HG03159 (cell line): ENCODE measurements around the gene SLC18B1.
"Not testable (repeated sequence)": the region's sequence is repeated elsewhere in the genome, so short reads cannot be mapped to it uniquely, and the experiment has no call there.

Experiments used
- ATAC-seq: cut with Tn5 transposase; IDR thresholded peaks from one replicate; pipeline ENCODE4 v1.9.1; 2021; ENCODE audit warnings: mild to moderate bottlenecking, moderate library complexity; ENCODE audit not compliant: unreplicated experiment

SLC18B1 gene

GRCh38 chr6:132800656-132801055 lies 2.2 kb upstream of the SLC18B1 start:
- no peak for ATAC-seq

- peak; percentile 83 for ATAC-seq
Measured at GRCh38 chr6:132798869-132799538, 567 bp upstream of the SLC18B1 start.

DNA sequence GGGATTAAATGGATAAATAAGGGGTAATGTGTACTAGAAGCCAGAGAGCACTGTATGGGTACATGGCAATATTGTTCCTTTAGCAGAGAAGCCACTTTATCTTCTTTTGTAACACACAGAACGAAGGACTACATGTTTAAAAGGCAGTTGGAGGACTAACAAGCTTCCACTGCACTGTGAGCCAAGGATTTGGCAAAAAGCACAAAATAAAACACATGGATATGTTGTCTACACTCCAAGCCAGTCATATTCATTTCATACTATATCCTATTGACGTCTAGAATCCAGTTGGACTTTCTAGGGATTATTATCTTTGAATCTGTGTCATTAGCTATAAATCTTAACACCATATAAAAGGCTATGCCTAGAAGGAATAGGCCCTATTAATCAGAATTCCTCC lies 3.0 kb downstream of the SLC18B1 start:
- no peak for ATAC-seq

DNA sequence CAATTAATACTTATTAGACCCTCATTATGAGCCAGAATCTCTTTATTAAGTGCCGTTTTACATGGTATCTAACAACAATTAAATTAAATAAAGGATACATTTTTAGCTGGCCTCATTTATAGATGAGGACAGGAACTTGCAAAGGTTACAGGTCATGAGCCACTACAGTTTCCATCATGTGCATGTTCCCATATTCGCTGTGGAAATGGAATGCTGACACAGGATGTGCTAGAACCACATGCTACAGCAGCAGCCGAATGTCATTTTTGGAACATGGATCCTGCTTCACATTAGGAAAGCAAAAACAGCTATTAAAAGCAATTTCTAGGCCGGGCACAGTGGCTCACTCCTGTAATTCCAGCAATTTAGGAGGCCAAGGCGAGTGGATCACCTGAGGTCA lies 5.9 kb downstream of the SLC18B1 start:
- no peak for ATAC-seq

DNA sequence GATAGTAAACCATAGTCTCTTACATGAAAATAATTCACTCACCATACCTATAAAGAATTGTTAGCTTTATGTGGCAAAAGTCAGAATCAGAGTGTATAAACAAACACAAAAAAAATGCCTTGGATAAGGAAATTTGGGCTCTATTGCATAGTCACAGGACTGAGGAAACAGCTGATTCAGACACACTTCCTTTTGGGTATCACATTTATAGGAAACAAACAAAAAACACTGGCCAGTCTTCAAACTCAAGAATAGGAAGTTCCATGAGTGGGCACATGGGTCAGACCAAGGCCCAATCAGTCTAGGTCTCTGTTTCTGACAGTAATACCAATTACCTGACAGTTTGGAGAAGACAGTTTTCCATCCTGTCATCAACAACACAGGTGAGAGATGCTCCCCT lies 8.0 kb downstream of the SLC18B1 start:
- no peak for ATAC-seq

GRCh38 chr6:132789396-132789776 lies 9.1 kb downstream of the SLC18B1 start:
- no peak for ATAC-seq

- ATAC-seq = no peak
Measured at GRCh38 chr6:132788658-132789395, 9.6 kb downstream of the SLC18B1 start.

- no peak for ATAC-seq
Measured at GRCh38 chr6:132785936-132786335, 12.5 kb downstream of the SLC18B1 start.

DNA sequence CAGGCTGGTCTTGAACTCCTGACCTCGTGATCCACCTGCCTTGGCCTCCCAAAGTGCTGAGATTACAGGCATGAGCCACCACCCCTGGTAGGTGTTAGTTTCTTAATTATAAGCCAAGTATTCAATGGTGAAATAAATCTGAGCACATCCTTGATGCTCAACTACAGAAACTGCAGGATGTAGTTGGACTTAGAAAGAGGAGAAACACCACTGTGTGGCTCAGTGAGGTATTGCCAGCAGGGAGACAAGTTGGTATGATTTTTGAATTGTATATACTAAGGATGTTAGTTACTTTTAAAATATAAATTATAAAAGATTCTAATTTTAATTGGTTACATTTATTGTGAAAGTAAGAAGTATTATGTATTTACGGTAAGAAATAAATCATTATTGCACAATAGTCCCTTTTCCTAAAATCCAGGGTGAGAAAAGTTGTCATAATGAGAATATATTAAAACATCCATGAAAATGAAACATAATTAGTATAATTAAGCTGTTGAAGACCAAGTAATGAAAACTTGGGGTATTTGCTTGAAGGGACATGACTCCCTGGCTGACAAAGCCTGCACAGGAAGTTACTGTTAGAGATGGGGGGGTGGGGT lies 17.6 kb downstream of the SLC18B1 start:
- ATAC-seq = peak; percentile 82

GRCh38 chr6:132777881-132778280 lies 20.6 kb downstream of the SLC18B1 start:
- ATAC-seq = not testable (repeated sequence)

DNA sequence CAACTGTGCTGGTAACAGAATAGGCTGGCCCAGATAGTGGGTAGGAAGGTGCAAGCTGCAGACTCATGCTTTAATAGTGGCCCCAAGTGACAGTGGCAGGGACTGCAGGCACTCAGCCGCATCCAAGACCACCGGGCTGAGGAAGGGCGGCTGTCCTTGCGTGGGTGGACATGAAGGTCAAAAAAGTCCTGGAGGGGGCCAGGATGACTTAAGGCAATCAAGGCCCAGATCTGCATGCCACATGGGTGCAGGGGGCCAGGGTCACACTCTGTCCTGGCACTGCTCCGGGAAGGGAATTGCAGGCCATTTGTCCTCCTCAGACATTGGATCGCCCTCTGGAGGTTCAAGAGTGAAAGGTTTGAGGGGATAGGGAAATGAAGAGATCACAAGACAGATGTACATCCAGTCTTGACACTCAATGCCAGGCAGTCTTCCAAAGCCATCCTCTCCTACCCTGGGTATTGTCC lies 30.4 kb downstream of the SLC18B1 start:
- peak; percentile 84 for ATAC-seq

DNA sequence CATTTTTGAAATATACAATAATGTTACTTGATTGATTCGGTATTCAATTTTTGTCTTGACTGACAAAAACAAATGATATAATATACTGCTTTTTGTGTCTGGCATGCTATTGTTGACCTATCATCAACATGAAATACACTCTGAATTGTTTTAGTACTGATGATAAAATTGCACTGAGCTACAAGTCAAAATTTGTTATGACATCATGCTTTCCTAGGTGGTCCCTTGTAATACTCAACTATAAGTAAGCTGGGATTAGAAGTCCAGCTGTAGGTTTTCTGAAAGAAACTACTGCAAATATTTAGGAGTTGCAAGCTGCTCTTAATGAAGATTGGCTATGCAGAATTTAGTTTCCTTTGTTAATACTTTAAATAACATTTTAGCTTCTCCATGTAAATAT lies 32.9 kb downstream of the SLC18B1 start:
- no peak for ATAC-seq

GRCh38 chr6:132764370-132764769 lies 34.1 kb downstream of the SLC18B1 start:
- no peak for ATAC-seq

GRCh38 chr6:132763269-132763668 lies 35.2 kb downstream of the SLC18B1 start:
- ATAC-seq = peak; percentile 94

GRCh38 chr6:132760256-132760655 lies 38.2 kb downstream of the SLC18B1 start:
- ATAC-seq = no peak

DNA sequence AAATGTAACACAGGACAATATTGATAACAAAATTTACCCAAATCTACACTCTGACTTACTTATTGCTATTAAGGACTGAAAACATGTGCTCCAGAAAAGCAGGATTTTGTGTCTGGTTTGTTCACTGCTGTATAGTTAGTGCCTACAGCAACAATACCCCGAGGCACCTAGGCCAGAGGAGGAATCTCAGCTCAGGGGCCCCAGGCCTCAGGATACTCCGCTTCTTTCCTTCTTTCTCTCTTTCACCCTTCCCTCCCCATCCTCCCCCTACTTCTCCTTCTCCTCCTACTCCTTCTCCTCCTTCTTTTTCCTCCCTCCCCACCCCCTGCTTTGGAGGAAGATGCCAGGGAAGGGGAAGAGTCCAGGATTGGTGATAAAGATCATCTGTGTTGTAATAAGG lies 39.7 kb downstream of the SLC18B1 start:
- no peak for ATAC-seq

DNA sequence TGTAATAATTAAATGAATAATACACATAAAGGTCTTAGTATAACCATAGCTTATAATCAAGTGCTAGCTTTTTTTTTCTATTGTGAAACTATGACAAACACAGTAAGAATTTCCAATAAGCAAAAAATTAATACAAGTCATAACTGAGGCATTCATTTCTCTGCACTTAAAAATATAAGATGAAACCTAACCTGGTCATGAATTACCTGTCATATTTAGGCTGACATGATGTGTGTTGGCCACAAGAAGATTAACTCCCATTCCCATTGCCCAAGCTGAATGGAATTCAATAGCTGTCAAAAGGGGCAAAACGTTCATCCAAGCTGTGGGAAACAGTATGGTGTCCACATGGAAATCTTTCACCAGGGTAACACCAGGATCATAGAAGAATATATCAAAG lies 46.2 kb downstream of the SLC18B1 start:
- no peak for ATAC-seq

DNA sequence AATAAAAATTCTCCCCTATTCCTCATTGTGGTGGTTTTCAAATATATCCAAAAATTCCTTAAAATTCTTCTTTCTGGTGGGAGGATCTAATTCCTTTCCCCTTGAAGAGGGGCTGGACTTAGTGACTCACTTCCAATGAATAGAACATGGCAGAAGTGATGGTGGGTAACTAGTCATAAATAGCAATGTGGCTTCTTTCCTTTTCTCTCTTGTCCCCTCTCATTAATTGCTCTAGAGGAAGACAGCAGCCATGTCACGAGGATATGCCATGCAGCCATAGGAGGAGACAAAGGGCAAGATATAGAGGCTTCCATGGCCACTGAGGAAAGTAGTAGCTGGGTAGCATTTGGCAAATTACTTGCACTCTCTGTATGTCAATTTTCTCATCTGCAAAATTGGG lies 46.6 kb downstream of the SLC18B1 start:
- ATAC-seq = no peak

DNA sequence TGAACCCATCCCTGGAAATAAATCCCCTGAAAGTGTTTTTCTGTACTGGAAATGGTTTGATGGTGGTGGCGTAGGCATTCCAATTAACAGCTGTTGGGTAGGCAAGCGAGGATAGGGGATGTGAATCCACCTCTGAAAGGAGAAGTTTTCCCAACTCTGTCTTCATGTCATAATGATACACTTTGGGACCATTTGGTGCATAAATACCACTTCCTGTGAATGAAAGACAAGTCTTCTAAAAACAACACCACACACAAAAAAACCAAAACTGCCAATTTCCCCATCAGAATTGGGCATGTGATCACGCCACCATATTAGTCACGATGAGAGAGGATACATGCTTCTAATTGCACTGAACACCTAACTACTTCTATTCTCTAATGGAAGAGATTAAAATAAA lies 47.1 kb downstream of the SLC18B1 start:
- peak; percentile 29 for ATAC-seq

- ATAC-seq = peak; percentile 85
Measured at GRCh38 chr6:132750455-132751248, 47.8 kb downstream of the SLC18B1 start.

- ATAC-seq = no peak
Measured at GRCh38 chr6:132749111-132749510, 49.3 kb downstream of the SLC18B1 start.
